Mesenchymal stem cell (in vitro differentiated cells and primary cell): Measurements from ENCODE around the gene ADPRHL1.

Experiments used
- DNase-seq: peaks from one replicate; pipeline ENCODE4 v3.0.0-alpha.2; 2013
- H2AFZ ChIP-seq: one replicate; pipeline ENCODE4 v1.6.1; 2013; ENCODE audit warnings: low read depth, mild to moderate bottlenecking, control low read depth, inconsistent platforms, low read length, moderate library complexity
- H2AK5ac ChIP-seq: 2 replicates; pipeline ENCODE4 v1.6.1; 2013; ENCODE audit warnings: low read length, moderate library complexity, mild to moderate bottlenecking, inconsistent platforms; ENCODE audit not compliant: severe bottlenecking
- H2BK120ac ChIP-seq: one replicate; pipeline ENCODE4 v1.6.1; 2013; ENCODE audit warnings: low read depth, mild to moderate bottlenecking, inconsistent platforms, low read length, moderate library complexity
- H2BK12ac ChIP-seq, 2 experiments: one replicate each; pipeline ENCODE4 v1.6.1; 2013; ENCODE audit warnings: inconsistent platforms in 2 of 2, low read length in 2 of 2, mild to moderate bottlenecking in 2 of 2, moderate library complexity in 2 of 2, control low read depth in 1 of 2
- H2BK15ac ChIP-seq: one replicate; pipeline ENCODE4 v1.6.1; 2013; ENCODE audit warnings: mild to moderate bottlenecking, low read depth, inconsistent platforms; ENCODE audit not compliant: poor library complexity, severe bottlenecking
- H2BK5ac ChIP-seq: 2 replicates; pipeline ENCODE4 v1.6.1; 2013; ENCODE audit warnings: low read depth, mild to moderate bottlenecking, low read length, control low read depth, inconsistent platforms; ENCODE audit not compliant: poor library complexity, severe bottlenecking
- H3K14ac ChIP-seq, 2 experiments: one replicate each; pipeline ENCODE4 v1.6.1; 2013; ENCODE audit warnings: inconsistent platforms in 2 of 2, low read length in 2 of 2, control low read depth in 1 of 2, mild to moderate bottlenecking in 1 of 2, moderate library complexity in 1 of 2
- H3K18ac ChIP-seq, 2 experiments: one replicate each; pipeline ENCODE4 v1.6.1; 2013; ENCODE audit warnings: inconsistent platforms in 2 of 2, low read length in 2 of 2, control low read depth in 1 of 2, low read depth in 1 of 2, mild to moderate bottlenecking in 1 of 2
- H3K23ac ChIP-seq, 2 experiments: one replicate each; pipeline ENCODE4 v1.6.1; 2013; ENCODE audit warnings: inconsistent platforms in 2 of 2, low read length in 2 of 2, mild to moderate bottlenecking in 2 of 2, moderate library complexity in 2 of 2, control low read depth in 1 of 2
- H3K27ac ChIP-seq: 2 replicates; pipeline ENCODE4 v1.5.1; 2013; ENCODE audit warnings: mild to moderate bottlenecking, moderate library complexity, low read length, control low read depth, inconsistent platforms; ENCODE audit not compliant: poor library complexity, severe bottlenecking
- H3K27me3 ChIP-seq, 2 experiments: 2 replicates each; pipeline versions ENCODE4 v1.6.1 to v1.7.0; 2013; ENCODE audit warnings: low read length in 2 of 2, mild to moderate bottlenecking in 2 of 2, moderate library complexity in 2 of 2, control low read depth in 1 of 2, inconsistent platforms in 1 of 2; ENCODE audit not compliant: control insufficient read depth in 1 of 2, insufficient read depth in 1 of 2
- H3K36me3 ChIP-seq, 2 experiments: 2 replicates each; pipeline versions ENCODE4 v1.6.1 to v1.7.0; 2013; ENCODE audit warnings: low read length in 2 of 2, control low read depth in 1 of 2, inconsistent platforms in 1 of 2, low read depth in 1 of 2, mild to moderate bottlenecking in 1 of 2; ENCODE audit not compliant: insufficient read depth in 2 of 2, control insufficient read depth in 1 of 2
- H3K4ac ChIP-seq, 2 experiments: one replicate each; pipeline ENCODE4 v1.6.1; 2013; ENCODE audit warnings: inconsistent platforms in 2 of 2, low read length in 2 of 2, mild to moderate bottlenecking in 2 of 2, moderate library complexity in 2 of 2, control low read depth in 1 of 2, low read depth in 1 of 2
- H3K4me1 ChIP-seq: 2 replicates; pipeline ENCODE4 v1.6.1; 2013; ENCODE audit warnings: low read depth, low read length, control low read depth; ENCODE audit not compliant: control insufficient read depth, insufficient read depth
- H3K4me2 ChIP-seq: 2 replicates; pipeline ENCODE4 v1.6.1; 2013; ENCODE audit warnings: low read length, mild to moderate bottlenecking, inconsistent platforms; ENCODE audit not compliant: poor library complexity, severe bottlenecking
- H3K4me3 ChIP-seq, 2 experiments: 2 replicates each; pipeline versions ENCODE4 v1.5.1 to v1.7.0; 2013; ENCODE audit warnings: low read length in 2 of 2, mild to moderate bottlenecking in 2 of 2, control low read depth in 1 of 2, low read depth in 1 of 2; ENCODE audit not compliant: insufficient read depth in 1 of 2
- H3K79me1 ChIP-seq: replicated peaks from 2 replicates; pipeline ENCODE4 v1.6.1; 2013; ENCODE audit warnings: mild to moderate bottlenecking, control low read depth, low read length, inconsistent platforms; ENCODE audit not compliant: poor library complexity, severe bottlenecking
- H3K9ac ChIP-seq: 2 replicates; pipeline ENCODE4 v1.7.0; 2013; ENCODE audit warnings: mild to moderate bottlenecking, low read length, moderate library complexity
- H3K9me3 ChIP-seq: 2 replicates; pipeline ENCODE4 v1.7.0; 2013; ENCODE audit warnings: mild to moderate bottlenecking, low read length; ENCODE audit not compliant: control insufficient read depth
- H4K8ac ChIP-seq: one replicate; pipeline ENCODE4 v1.6.1; 2013; ENCODE audit warnings: inconsistent platforms, mild to moderate bottlenecking, low read length, moderate library complexity
- H4K91ac ChIP-seq: one replicate; pipeline ENCODE4 v1.6.1; 2013; ENCODE audit warnings: mild to moderate bottlenecking, low read length, inconsistent platforms
- WGBS: methylation state at CpG from one replicate; pipeline ENCODE4 v1.1.7; 2013; ENCODE audit warnings: mixed read lengths; 5-methylcytosine and 5-hydroxymethylcytosine counted together

Gene ADPRHL1

GRCh38 chr13:113448885-113449692 lies 4.2 kb downstream of the ADPRHL1 start:
- no peak for DNase-seq
- H2BK12ac ChIP-seq: no peak overlapping the region
- H3K27ac ChIP-seq: no peak overlapping the region
- WGBS: 93% methylated on average over 29 of the region's 29 CpGs
- peaks cover 7% of the 10 kb centered on the region for H3K79me1 ChIP-seq
- no peak overlapping the region for H2AFZ ChIP-seq
- H4K91ac ChIP-seq: no peak overlapping the region
- no peak overlapping the region for H3K18ac ChIP-seq
- no peak overlapping the region for H2AK5ac ChIP-seq
- H3K4ac ChIP-seq: no peak overlapping the region
- peak overlapping the region; percentile 90 for H3K9ac ChIP-seq
- H3K14ac ChIP-seq: peak overlapping the region in 1 of 2 experiments; percentile 11
- peak overlapping the region in 1 of 2 experiments; percentile 91 for H3K4me3 ChIP-seq
- H3K9me3 ChIP-seq: no peaks in the 10 kb centered on the region
- H2BK15ac ChIP-seq: no peak overlapping the region
- no peak overlapping the region for H3K4me2 ChIP-seq
- peaks cover 23 to 29% of the 10 kb centered on the region in 2 experiments for H3K36me3 ChIP-seq
- H3K27me3 ChIP-seq: no peaks in the 10 kb centered on the region
- no peak overlapping the region for H4K8ac ChIP-seq
- H3K4me1 ChIP-seq: peaks cover 31% of the 10 kb centered on the region
- no peak overlapping the region for H3K23ac ChIP-seq
- H2BK120ac ChIP-seq: no peak overlapping the region
- no peak overlapping the region for H2BK5ac ChIP-seq

GRCh38 chr13:113448545-113448884 lies 4.8 kb downstream of the ADPRHL1 start:
- H2BK5ac ChIP-seq: no peak overlapping the region
- no peak overlapping the region for H2BK12ac ChIP-seq
- no peak overlapping the region for H2AFZ ChIP-seq
- H3K4me3 ChIP-seq: peak overlapping the region in 1 of 2 experiments; percentile 91
- no peak overlapping the region for H4K8ac ChIP-seq
- H3K4ac ChIP-seq: no peak overlapping the region
- H3K27ac ChIP-seq: no peak overlapping the region
- H3K14ac ChIP-seq: no peak overlapping the region
- no peak overlapping the region for H4K91ac ChIP-seq
- H3K23ac ChIP-seq: peak overlapping the region in 1 of 2 experiments; percentile 76
- peaks cover 21 to 28% of the 10 kb centered on the region in 2 experiments for H3K36me3 ChIP-seq
- no peak overlapping the region for H2BK120ac ChIP-seq
- DNase-seq: no peak
- H3K79me1 ChIP-seq: peaks cover 7% of the 10 kb centered on the region
- peaks cover 31% of the 10 kb centered on the region for H3K4me1 ChIP-seq
- no peak overlapping the region for H2AK5ac ChIP-seq
- H3K9ac ChIP-seq: peak overlapping the region; percentile 90
- no peak overlapping the region for H3K18ac ChIP-seq
- WGBS: 56% methylated on average over 4 of the region's 6 CpGs
- no peaks in the 10 kb centered on the region for H3K27me3 ChIP-seq
- no peak overlapping the region for H2BK15ac ChIP-seq
- H3K4me2 ChIP-seq: no peak overlapping the region
- no peaks in the 10 kb centered on the region for H3K9me3 ChIP-seq

GRCh38 chr13:113447596-113447995 lies 5.7 kb downstream of the ADPRHL1 start:
- H2AK5ac ChIP-seq: no peak overlapping the region
- H3K23ac ChIP-seq: no peak overlapping the region
- H3K79me1 ChIP-seq: peaks cover 2% of the 10 kb centered on the region
- peaks cover 31% of the 10 kb centered on the region for H3K4me1 ChIP-seq
- no peak overlapping the region for H3K14ac ChIP-seq
- H2BK12ac ChIP-seq: no peak overlapping the region
- no peaks in the 10 kb centered on the region for H3K27me3 ChIP-seq
- H3K36me3 ChIP-seq: peaks cover 18 to 19% of the 10 kb centered on the region in 2 experiments
- H2BK120ac ChIP-seq: no peak overlapping the region
- no peak overlapping the region for H3K27ac ChIP-seq
- H3K9ac ChIP-seq: no peak overlapping the region
- H4K8ac ChIP-seq: no peak overlapping the region
- H3K4ac ChIP-seq: no peak overlapping the region
- no peak for DNase-seq
- no peak overlapping the region for H3K4me3 ChIP-seq
- H2BK15ac ChIP-seq: no peak overlapping the region
- no peak overlapping the region for H4K91ac ChIP-seq
- H3K18ac ChIP-seq: no peak overlapping the region
- no peak overlapping the region for H3K4me2 ChIP-seq
- 98% methylated on average over 6 of the region's 6 CpGs for WGBS
- no peak overlapping the region for H2AFZ ChIP-seq
- H2BK5ac ChIP-seq: no peak overlapping the region
- peaks cover 4% of the 10 kb centered on the region for H3K9me3 ChIP-seq

- whole genome bisulfite sequencing: 90% methylated on average over 9 of the region's 9 CpGs
- Histone ChIP-seq H2BK12ac (no peak overlapping the region), H3K4ac (no peak overlapping the region), H2BK120ac (no peak overlapping the region), H2AK5ac (no peak overlapping the region), H3K14ac (no peak overlapping the region), H3K79me1 (no peaks in the 10 kb centered on the region), H3K36me3 (peaks cover 15 to 21% of the 10 kb centered on the region in 2 experiments), H3K4me2 (no peak overlapping the region), H3K27ac (no peak overlapping the region), H2AFZ (no peak overlapping the region), H3K18ac (no peak overlapping the region), H4K8ac (no peak overlapping the region), H3K9me3 (peaks cover 7% of the 10 kb centered on the region), H4K91ac (no peak overlapping the region), H3K23ac (no peak overlapping the region), H2BK15ac (no peak overlapping the region), H3K9ac (no peak overlapping the region), H2BK5ac (no peak overlapping the region), H3K4me3 (no peak overlapping the region), H3K27me3 (no peaks in the 10 kb centered on the region), H3K4me1 (peaks cover 31% of the 10 kb centered on the region)
- no peak for DNase-seq
These were observed 6.8 kb downstream of the ADPRHL1 start for GRCh38 chr13:113446488-113446854.
